ENCODE data around the gene GPATCH8.

DNA sequence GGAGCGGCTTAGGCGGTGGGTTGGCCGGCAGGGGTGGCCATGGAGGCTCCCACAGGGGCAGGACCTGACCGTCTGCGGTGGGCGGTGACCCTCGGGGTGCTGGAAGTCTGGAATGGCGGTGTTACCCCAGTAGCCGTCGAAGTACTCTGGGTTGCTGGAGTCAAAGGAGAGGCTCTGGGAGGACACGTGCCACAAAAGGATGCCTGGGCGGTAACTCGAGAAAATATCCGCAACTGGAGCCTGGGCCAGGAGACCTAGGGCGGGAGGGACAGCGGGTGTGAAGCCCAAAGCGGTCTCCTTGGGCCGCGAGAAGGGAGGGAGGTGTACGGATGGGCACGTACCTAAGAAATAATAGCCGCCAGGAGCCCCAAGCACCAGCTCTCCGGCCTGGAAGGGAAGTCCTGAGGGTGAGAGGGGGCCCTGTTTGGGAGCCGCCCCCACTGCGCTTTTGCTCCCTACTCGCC, 118.4 kb downstream of the GPATCH8 start:
- TF ChIP-seq, protein P1, sequence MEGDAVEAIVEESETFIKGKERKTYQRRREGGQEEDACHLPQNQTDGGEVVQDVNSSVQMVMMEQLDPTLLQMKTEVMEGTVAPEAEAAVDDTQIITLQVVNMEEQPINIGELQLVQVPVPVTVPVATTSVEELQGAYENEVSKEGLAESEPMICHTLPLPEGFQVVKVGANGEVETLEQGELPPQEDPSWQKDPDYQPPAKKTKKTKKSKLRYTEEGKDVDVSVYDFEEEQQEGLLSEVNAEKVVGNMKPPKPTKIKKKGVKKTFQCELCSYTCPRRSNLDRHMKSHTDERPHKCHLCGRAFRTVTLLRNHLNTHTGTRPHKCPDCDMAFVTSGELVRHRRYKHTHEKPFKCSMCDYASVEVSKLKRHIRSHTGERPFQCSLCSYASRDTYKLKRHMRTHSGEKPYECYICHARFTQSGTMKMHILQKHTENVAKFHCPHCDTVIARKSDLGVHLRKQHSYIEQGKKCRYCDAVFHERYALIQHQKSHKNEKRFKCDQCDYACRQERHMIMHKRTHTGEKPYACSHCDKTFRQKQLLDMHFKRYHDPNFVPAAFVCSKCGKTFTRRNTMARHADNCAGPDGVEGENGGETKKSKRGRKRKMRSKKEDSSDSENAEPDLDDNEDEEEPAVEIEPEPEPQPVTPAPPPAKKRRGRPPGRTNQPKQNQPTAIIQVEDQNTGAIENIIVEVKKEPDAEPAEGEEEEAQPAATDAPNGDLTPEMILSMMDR (IDR thresholded peaks at IDR 0.05): no peak
- no peak for TF ChIP-seq POLR2A (IDR thresholded peaks at IDR 0.05)
